Esophagus squamous epithelium (tissue), 5 donors: ENCODE data around the gene DMRT1. TPM values are rescaled to one million over a fixed set of nuclear protein-coding genes. Genes with fewer than 3 reads are reported as not detected.

Experiments
- DNase-seq: peaks from one replicate; lab custom pipeline; 2025; lab: John Stamatoyannopoulos, UW
- H3K27ac ChIP-seq, 4 donors: fragments of 200-600 bp; sonication (generic); one replicate each; pipeline ENCODE4 v1.5.1; 2016 to 2019; ENCODE audit warnings: mild to moderate bottlenecking in 1 of 4
- H3K27me3 ChIP-seq, 4 donors: fragments of 200-600 bp; sonication (generic); 1 replicate in 3 of 4; 2 replicates in 1 of 4; pipeline versions ENCODE4 v1.5.1 to v1.6.0; 2017 to 2021; ENCODE audit warnings: antibody characterized with exemption in 1 of 4
- H3K36me3 ChIP-seq, 3 donors: fragments of 200-600 bp; sonication (generic); one replicate each; pipeline ENCODE4 v1.5.1; 2016 to 2019
- H3K4me1 ChIP-seq, 3 donors: fragments of 200-600 bp; sonication (generic); one replicate each; pipeline ENCODE4 v1.5.1; 2017 to 2019
- H3K4me3 ChIP-seq, 4 donors: fragments of 200-600 bp; sonication (generic); 1 replicate in 3 of 4; 2 replicates in 1 of 4; pipeline ENCODE4 v1.5.1; 2016 to 2019; ENCODE audit warnings: mild to moderate bottlenecking in 2 of 4, moderate library complexity in 1 of 4
- H3K9me3 ChIP-seq, 3 donors: fragments of 200-600 bp; sonication (generic); one replicate each; pipeline ENCODE4 v1.5.1; 2016 to 2019
- POLR2A ChIP-seq, 4 donors: fragments of 450-650 bp; IDR thresholded peaks; one replicate each; pipeline ENCODE4 v1.6.1; 2017; ENCODE audit warnings: antibody characterized with exemption in 4 of 4, mild to moderate bottlenecking in 4 of 4, moderate library complexity in 3 of 4
- WGBS, 2 donors: methylation state at CpG; one replicate each; pipeline ENCODE4 v1.1.5; 2018; 5-methylcytosine and 5-hydroxymethylcytosine counted together
- intact Hi-C: fragments of 100-400 bp; cut with DNase I; formaldehyde crosslinking; loops from one replicate; pipeline ENCODE4 v1.15.0; 2022
- small RNA-seq, 4 donors: library from RNA; depleted of rRNA; stranded (forward); fragments of <200 nt; gene quantifications; one replicate each; pipeline ENCODE3, GENCODE V24; 2016
- total RNA-seq, 4 donors: library from RNA; depleted of rRNA; stranded (reverse); fragments of >200 nt; gene quantifications; one replicate each; pipeline ENCODE4 v1.1.0, GENCODE V29; 2016
- TF ChIP-seq, protein P1 (sequence below), 6 experiments: fragments of 450-650 bp in 4 of 6; fragments of 200-600 bp in 2 of 6; sonication (generic) in 2 of 6; IDR thresholded peaks; one replicate each; pipeline ENCODE4 v1.5.1; 2016 to 2019; ENCODE audit warnings: antibody characterized with exemption in 6 of 6, mild to moderate bottlenecking in 4 of 6, moderate library complexity in 4 of 6
- donor health status: DM: yes; HTN: yes; CAD: no.

The DMRT1 gene
- total RNA-seq, 4 donors from 2014 or later, result not detected

DNA sequence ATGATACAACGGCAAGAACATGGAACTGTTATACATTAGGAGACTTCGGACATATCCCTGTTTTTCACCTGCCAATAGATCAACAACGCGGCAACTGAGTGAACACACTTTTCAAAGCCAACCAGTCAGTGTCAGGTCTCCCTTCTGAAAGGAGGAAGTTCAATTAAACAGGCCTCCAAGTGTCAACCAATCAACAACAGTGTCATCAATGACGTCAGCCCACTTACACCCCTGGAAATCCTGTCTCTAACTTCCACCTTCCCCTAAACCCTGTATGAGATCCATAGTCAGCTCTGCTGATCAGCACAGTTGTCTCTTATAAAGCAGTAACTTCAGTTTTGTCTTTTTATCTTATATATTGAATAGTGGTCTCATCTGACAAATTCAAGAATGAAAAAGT, 171.5 kb downstream of the DMRT1 start:
- DNase-seq, result no peak
- no peak for TF ChIP-seq POLR2A (IDR thresholded peaks at IDR 0.05)
- TF ChIP-seq, protein P1, sequence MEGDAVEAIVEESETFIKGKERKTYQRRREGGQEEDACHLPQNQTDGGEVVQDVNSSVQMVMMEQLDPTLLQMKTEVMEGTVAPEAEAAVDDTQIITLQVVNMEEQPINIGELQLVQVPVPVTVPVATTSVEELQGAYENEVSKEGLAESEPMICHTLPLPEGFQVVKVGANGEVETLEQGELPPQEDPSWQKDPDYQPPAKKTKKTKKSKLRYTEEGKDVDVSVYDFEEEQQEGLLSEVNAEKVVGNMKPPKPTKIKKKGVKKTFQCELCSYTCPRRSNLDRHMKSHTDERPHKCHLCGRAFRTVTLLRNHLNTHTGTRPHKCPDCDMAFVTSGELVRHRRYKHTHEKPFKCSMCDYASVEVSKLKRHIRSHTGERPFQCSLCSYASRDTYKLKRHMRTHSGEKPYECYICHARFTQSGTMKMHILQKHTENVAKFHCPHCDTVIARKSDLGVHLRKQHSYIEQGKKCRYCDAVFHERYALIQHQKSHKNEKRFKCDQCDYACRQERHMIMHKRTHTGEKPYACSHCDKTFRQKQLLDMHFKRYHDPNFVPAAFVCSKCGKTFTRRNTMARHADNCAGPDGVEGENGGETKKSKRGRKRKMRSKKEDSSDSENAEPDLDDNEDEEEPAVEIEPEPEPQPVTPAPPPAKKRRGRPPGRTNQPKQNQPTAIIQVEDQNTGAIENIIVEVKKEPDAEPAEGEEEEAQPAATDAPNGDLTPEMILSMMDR (IDR thresholded peaks at IDR 0.05), result no peak
- peaks cover 0 to 17% (median 0%) of the 10 kb centered on the region in 4 donors for H3K27me3 ChIP-seq
- peaks cover 0 to 22% (median 3%) of the 10 kb centered on the region in 3 donors for H3K4me1 ChIP-seq
- intact Hi-C loops, result no loop called here
- 74% methylated on average over 5 of the region's 5 CpGs for WGBS, 2 donors
- no peaks in the 10 kb centered on the region for H3K9me3 ChIP-seq
- no peak overlapping the region for H3K4me3 ChIP-seq
- H3K36me3 ChIP-seq, result no peaks in the 10 kb centered on the region
- no peak overlapping the region for H3K27ac ChIP-seq

DNA sequence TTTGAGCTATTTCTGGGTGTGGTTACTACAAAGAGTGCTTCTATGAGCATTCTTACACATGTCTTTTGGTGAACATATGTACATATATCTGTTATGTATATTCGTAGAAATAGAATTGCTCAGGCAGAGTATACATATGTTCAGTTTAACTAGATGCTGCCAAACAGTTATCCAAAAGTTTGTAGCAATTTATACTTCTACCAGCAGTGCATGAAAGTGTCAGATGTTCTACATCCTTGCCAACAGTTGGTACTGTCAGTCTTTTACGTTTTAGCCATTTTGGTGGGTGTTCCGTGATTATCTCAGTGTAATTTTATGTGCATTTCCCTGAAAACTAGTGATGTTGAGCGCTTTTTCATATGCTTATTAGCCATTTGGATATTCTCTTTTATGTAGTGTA, 172.7 kb downstream of the DMRT1 start:
- intact Hi-C loops, result no loop called here
- H3K27me3 ChIP-seq, result peaks cover 0 to 22% (median 0%) of the 10 kb centered on the region in 4 donors
- H3K4me3 ChIP-seq, result no peak overlapping the region
- no peak for DNase-seq
- WGBS, 2 donors, result 77 to 78% methylated on average over 4 of the region's 4 CpGs
- H3K36me3 ChIP-seq, result no peaks in the 10 kb centered on the region
- no peak for TF ChIP-seq POLR2A (IDR thresholded peaks at IDR 0.05)
- TF ChIP-seq, protein P1 (IDR thresholded peaks at IDR 0.05), result no peak
- H3K4me1 ChIP-seq, result peaks cover 0 to 18% (median 3%) of the 10 kb centered on the region in 3 donors
- H3K9me3 ChIP-seq, result no peaks in the 10 kb centered on the region
- no peak overlapping the region for H3K27ac ChIP-seq

DNA sequence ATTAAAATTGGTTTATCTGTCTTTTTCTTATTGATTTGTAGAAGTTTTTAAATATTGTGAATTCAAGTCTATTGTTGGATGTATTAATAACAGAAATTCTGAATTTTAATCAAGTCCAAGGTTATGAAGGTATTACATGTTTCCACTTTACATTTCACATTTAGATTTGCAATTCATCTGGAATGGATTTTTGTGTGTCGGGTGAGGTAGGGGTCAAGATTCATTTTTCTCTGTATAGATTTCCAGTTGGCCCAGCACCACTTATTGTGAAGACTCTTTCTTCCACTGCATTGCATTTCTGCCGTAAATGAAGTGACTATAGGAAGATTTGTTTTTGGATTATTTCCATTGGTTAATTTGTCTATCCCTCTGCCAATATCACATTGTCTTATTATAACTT, 173.1 kb downstream of the DMRT1 start:
- TF ChIP-seq POLR2A (IDR thresholded peaks at IDR 0.05), result no peak
- TF ChIP-seq, protein P1 (IDR thresholded peaks at IDR 0.05), result no peak
- DNase-seq, result no peak
- WGBS, 2 donors, result 85 to 92% methylated on average over 2 of the region's 2 CpGs
- Histone ChIP-seq H3K27me3 (peaks cover 0 to 19% (median 0%) of the 10 kb centered on the region in 4 donors), H3K36me3 (no peaks in the 10 kb centered on the region), H3K4me3 (no peak overlapping the region), H3K4me1 (peaks cover 0 to 16% (median 0%) of the 10 kb centered on the region in 3 donors), H3K9me3 (no peaks in the 10 kb centered on the region), H3K27ac (no peak overlapping the region)
- intact Hi-C loops, result no loop called here

DNA sequence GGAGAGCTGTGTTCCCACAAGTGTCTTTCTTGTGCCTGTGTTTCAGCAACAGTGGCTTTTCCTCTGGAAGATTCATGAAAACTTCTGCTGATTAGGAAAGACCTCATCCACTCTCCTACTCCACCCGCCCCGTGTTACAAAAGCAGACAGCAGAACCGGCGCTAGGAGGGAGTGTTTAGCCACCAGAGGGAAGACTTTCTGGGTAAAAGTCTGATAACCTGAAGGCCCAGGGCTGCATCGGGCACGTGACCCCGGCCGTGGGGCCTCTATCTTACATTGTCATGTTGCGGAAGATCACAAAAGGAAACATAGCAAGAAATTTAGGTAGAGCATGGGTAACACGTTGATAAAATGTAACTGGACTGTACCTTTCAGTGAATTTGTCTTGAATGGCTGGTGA, 176.6 kb downstream of the DMRT1 start:
- intact Hi-C loops, result no loop called here
- Histone ChIP-seq H3K4me3 (no peak overlapping the region), H3K27ac (no peak overlapping the region), H3K27me3 (peaks cover 0 to 43% (median 0%) of the 10 kb centered on the region in 4 donors), H3K4me1 (no peaks in the 10 kb centered on the region), H3K9me3 (peaks cover 0 to 12% (median 6%) of the 10 kb centered on the region in 3 donors), H3K36me3 (no peaks in the 10 kb centered on the region)
- no peak for DNase-seq
- no peak for TF ChIP-seq POLR2A (IDR thresholded peaks at IDR 0.05)
- TF ChIP-seq, protein P1 (IDR thresholded peaks at IDR 0.05), result peak in 5 of 6 experiments; percentile 17 to 56 (median 38)
- WGBS, 2 donors, result 22 to 24% methylated on average over 6 to 7 of the region's 10 CpGs

Small RNA genes lying within 50 kb of the gene (small RNA-seq; reads per million reads assigned to genes)
- gene RNU6-1073P, result 0 reads per million in 4 donors

Other genes with a start within 250 kb of the DMRT1 start
- gene DMRT3, start 135.0 kb downstream of the DMRT1 start, total RNA-seq, result 1 to 10 TPM in 1 of 4 donors, not detected in 3; 1.0 TPM
- 1 to 10 TPM in 1 of 4 donors, under 1 TPM in 1, not detected in 2; 0.99 to 1.3 TPM for gene DMRT2, start 208.7 kb downstream of the DMRT1 start, total RNA-seq